Fibroblast of skin of left quadriceps (primary cell): ENCODE results near the gene OR6N2.

Source experiments
- DNase-seq, 2 experiments: peaks; one replicate each; pipeline ENCODE4 v3.0.0-alpha.2; 2013; ENCODE audit warnings: low read depth in 2 of 2

Gene OR6N2, protein sequence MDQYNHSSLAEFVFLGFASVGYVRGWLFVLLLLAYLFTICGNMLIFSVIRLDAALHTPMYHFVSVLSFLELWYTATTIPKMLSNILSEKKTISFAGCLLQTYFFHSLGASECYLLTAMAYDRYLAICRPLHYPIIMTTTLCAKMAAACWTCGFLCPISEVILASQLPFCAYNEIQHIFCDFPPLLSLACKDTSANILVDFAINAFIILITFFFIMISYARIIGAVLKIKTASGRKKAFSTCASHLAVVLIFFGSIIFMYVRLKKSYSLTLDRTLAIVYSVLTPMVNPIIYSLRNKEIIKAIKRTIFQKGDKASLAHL

DNA sequence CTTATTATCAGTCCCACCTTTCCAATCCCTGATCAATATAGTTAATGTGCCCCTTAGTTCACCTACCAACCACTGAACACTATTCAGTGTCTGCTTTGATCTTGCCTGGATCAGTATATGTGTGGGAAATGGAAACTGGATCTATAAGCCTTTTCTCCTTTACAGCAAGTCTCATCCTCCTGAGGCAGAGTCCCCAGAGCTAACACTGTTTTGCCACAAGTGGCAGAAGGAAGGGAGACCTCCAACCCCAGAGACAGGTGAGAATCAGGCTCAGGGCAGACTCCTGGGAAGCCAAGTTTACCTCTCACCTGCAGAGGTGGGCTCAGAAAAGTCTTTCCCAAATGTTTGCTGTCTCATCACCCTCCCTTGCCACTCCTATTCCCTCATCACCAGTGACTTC is at the start of gene OR6N2:
OR6N2 (minus strand) TSS at position 101 of the 400 bp plus-strand sequence. CDS start 3,569 bp downstream, outside the sequence.
- no peak for DNase-seq

DNA sequence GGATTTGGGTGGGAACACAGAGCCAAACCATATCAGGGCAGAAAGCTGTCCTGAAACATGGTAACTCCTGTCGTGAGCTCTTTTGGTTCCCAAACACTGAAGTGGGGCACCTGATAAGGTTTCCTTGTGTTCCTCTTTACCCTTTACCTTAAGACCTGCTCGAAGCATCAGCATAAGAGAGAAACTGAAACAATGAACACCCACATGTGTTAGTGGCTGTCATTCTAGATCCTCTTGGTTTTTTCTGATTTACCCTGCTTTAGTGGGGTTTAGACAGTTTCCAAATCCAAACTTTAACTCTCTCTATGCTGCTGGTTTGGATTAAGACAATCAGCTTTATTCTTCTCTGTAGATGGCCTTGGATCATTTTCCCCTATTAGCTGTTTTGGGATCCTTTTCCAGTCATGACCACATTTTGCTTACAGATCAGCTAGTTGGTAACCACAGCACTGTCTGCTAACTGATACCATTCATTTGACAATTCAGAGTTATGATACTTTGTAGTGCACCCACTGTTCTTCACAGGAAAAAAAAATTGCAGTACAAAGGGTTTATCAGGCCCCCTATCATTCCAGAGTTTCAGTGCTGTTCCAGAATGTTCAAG is 49.2 kb upstream of the OR6N2 start:
- DNase-seq: no peak

DNA sequence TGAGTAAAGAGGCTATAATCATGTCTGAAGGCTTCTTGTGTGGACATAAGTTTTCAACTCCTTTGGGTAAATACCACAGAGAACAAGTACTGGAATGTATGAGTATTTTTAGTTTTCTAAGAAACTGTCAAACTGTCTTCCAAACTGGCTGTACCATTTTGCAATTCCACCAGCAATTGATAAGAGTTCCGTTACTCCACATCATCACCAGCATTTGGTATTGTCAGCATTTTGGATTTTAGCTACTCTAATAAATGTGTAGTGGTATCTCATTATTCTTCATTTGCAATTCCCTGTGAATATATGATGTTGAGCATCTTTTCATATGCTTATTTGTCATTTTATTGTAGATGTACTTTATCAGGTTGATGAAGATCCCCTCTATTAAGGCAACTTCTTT is 40.7 kb upstream of the OR6N2 start:
- no peak for DNase-seq

GRCh38 chr1:158819461-158820443 is 38.7 kb upstream of the OR6N2 start:
- DNase-seq: no peak

- no peak for DNase-seq
These were observed 38.0 kb upstream of the OR6N2 start for GRCh38 chr1:158818975-158819431.

GRCh38 chr1:158818560-158818959 is 37.6 kb upstream of the OR6N2 start:
- DNase-seq: no peak

DNA sequence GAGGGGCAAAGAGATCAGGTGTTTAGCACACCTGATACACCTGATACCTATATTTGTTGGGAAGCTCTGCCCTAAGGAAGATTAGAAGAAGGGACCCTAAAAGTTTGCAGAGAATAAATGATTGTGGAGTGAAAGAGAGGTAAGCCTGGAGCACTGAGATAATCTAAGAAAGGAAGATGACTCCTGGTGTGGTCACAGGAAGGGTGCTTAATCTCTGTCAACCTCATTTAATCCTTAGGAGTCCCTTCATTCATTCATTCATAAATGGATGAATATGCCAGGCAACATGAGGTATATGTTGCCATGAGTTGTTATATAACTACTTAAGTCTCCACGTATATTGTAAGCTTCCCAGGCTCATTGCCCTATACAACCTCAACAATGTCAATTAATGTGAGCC is 34.0 kb upstream of the OR6N2 start:
- no peak for DNase-seq

DNA sequence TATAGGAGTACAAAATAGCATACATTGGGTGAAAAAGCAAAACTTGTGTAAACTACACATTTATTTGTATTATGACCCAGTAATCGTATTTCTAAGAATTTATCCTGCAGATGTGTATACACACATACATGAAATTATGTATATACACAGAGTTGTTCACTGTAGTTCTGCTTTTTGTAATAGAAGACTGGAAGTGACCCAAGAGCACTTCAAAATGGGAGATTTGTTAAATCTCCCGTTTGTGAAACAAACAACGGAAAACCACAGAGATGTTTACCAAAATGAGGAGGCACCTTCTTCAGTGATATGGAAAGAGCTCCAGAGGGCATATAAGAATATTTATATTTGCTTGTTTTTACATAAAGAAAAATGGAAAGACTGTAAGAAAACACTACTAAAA is 32.2 kb upstream of the OR6N2 start:
- no peak for DNase-seq

GRCh38 chr1:158812336-158812735 is 31.3 kb upstream of the OR6N2 start:
- no peak for DNase-seq

GRCh38 chr1:158810311-158810710 is 29.3 kb upstream of the OR6N2 start:
- no peak for DNase-seq

GRCh38 chr1:158809862-158810261 is 28.9 kb upstream of the OR6N2 start:
- no peak for DNase-seq

DNA sequence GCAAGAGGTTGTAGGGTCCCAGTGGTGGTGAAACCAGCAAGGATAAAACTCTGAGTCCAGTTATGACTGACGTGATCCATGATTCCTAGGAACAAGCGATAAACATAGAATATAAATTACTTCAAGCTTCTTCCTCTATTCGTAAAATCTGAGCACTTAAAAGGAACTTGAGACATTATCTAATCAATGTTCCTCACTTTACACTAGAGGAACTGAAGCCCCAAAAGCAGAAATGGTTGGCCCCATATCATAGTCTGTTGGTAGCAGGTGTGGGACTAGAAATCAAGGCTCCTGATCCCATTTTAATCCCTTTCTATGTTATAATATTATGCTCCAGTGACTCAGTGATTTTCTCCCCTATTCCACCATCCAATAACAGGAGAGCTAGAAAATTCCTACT is 28.3 kb upstream of the OR6N2 start:
- no peak for DNase-seq

- DNase-seq: no peak
These were observed 26.0 kb upstream of the OR6N2 start for GRCh38 chr1:158806916-158807536.

DNA sequence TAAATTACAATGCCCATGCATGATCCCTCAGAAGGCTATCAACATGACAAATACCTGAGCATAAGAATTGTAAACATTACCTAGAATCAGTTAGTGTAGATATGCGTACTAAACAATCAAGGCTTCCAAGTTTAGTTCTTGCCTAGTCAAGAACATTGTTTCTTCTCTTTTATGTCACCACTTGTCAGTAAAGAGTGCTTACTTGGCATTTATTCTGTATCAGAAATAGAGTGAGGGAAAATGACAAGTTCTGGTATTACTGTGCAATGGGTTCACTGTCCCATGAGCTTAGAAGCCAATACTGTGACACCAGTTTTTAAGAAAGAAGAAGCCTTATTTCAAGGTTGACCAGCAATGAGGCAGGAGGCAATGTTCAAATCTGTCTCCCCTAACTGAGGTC is 22.7 kb upstream of the OR6N2 start:
- DNase-seq: no peak

GRCh38 chr1:158801396-158801795 is 20.4 kb upstream of the OR6N2 start:
- DNase-seq: no peak

DNA sequence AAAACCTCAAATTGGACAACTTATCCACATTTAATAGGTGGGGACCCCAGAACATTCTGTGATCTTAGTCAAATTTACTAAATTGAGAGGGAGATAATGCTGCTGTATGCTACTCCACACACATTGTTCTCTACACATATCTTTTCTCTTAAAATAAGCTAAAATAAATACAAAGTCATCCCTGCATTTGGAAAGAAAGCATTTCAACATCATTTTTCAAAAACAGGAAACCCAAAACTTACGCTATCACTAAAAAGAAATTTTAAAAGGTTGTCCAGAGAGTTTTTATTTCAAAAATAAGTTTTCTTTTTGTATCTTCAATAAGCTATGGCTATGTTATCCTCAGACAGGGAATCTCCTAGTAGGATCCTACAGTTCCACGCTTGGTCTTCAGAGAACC is 19.5 kb upstream of the OR6N2 start:
- no peak for DNase-seq

DNA sequence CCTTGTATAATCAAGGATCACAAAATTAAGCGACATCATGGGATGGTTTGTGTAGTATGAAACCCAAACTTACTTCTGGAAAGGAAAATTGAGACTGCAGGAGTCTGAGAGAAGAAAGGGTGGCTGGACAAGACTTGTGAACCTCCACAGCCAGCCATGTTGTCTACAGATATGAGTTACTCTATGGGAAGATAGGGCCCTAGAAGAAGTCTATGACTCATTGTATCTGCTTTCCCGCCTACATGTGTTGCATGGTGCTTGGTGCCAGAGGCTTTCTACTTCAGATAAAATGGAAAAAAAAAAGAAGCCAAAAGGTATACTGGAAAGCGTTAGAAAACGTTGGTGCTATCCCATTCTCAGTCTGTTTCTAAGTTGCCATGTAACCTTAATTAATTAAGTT is 18.7 kb upstream of the OR6N2 start:
- DNase-seq: no peak

DNA sequence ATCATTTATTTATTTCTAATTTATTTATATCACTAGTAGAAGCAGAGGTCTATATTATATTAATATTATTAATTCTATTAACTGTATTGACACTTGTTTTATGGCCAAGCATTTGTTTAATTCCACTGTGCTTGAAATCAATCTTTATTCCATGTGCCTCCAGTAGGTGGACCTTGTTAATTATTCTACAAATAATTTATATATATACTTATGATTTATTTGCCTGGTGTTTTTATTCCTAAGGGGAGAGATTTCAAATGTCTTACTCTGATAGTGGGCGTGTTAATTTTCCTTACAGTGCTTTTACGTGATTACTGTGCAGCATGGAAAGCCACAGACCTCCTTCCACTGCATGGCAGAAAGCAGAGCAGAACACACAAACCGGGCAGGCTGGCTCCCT is 17.5 kb upstream of the OR6N2 start:
- DNase-seq: no peak

- DNase-seq: no peak
These were observed 13.2 kb upstream of the OR6N2 start for GRCh38 chr1:158794247-158794646.

GRCh38 chr1:158793604-158794003 is 12.6 kb upstream of the OR6N2 start:
- DNase-seq: no peak

GRCh38 chr1:158771950-158772866 is 8.8 kb downstream of the OR6N2 start, which contains the start of gene OR6N1:
Gene OR6N1, minus strand, starts transcription at chr1:158772195. Its CDS starts 5,513 bp downstream, at chr1:158766682.
- no peak for DNase-seq
